Adrenal gland (tissue), 12 donors: ENCODE measurements around the gene CASP2. TPM values are rescaled to one million over a fixed set of nuclear protein-coding genes. Genes with fewer than 3 reads are reported as not detected.

Experiments used
- DNase-seq, 7 donors: peaks; one replicate each; pipeline ENCODE4 v3.0.0-alpha.2; 2019 to 2020
- H3K27ac ChIP-seq, 5 donors: fragments of 200-600 bp; sonication (generic) in 4 of 5; 1 replicate in 3 of 5; 2 replicates in 2 of 5; pipeline versions ENCODE4 v1.5.1 to v1.8.0; 2016 to 2020; ENCODE audit warnings: mild to moderate bottlenecking in 1 of 5
- H3K27me3 ChIP-seq: fragments of 200-600 bp; 2 replicates; pipeline ENCODE4 v1.8.0; 2021
- H3K36me3 ChIP-seq, 2 donors: fragments of 200-600 bp; replicated peaks in 1 of 2; 1 replicate in 1 of 2; 2 replicates in 1 of 2; pipeline versions ENCODE4 v1.5.1 to v1.8.0; 2018 to 2022
- H3K4me1 ChIP-seq, 2 donors: fragments of 200-600 bp; replicated peaks in 1 of 2; 1 replicate in 1 of 2; 2 replicates in 1 of 2; pipeline versions ENCODE4 v1.5.1 to v1.8.0; 2018 to 2021
- H3K4me3 ChIP-seq, 4 donors: fragments of 200-600 bp; sonication (generic) in 3 of 4; one replicate each; pipeline ENCODE4 v1.5.1; 2016 to 2018
- H3K9me3 ChIP-seq, 3 donors: fragments of 200-600 bp; sonication (generic) in 1 of 3; replicated peaks in 1 of 3; 1 replicate in 2 of 3; 2 replicates in 1 of 3; pipeline versions ENCODE4 v1.5.1 to v1.8.0; 2016 to 2021
- CTCF ChIP-seq, 6 experiments: fragments of 450-650 bp in 4 of 6; fragments of 200-600 bp in 2 of 6; sonication (generic) in 1 of 6; IDR thresholded peaks; 1 replicate in 5 of 6; 2 replicates in 1 of 6; pipeline versions ENCODE4 v1.5.1 to v1.8.0; 2016 to 2021; ENCODE audit warnings: antibody characterized with exemption in 6 of 6, mild to moderate bottlenecking in 2 of 6, moderate library complexity in 1 of 6
- POLR2A ChIP-seq, 2 donors: fragments of 450-650 bp; IDR thresholded peaks; one replicate each; pipeline ENCODE4 v1.6.1; 2017; ENCODE audit warnings: antibody characterized with exemption in 2 of 2, mild to moderate bottlenecking in 2 of 2, moderate library complexity in 1 of 2
- WGBS, 4 donors: extraction: QIAGEN DNeasy Blood & Tissue Kit in 2 of 4; methylation state at CpG; one replicate each; pipeline versions ENCODE4 v1.1.5 to v1.1.7; 2013 to 2017; 5-methylcytosine and 5-hydroxymethylcytosine counted together
- intact Hi-C, 2 donors: fragments of 100-400 bp; cut with DNase I; formaldehyde crosslinking; loops; one replicate each; pipeline versions ENCODE4 v1.14.1 to v1.15.0; 2022 to 2023
- polyA plus RNA-seq, 3 donors: library from polyadenylated mRNA; stranded (reverse); fragments of 200-250 nt in 2 of 3; fragments of 350-450 nt in 1 of 3; fragmentation: Illumina TruSeq in 1 of 3; extraction: RNeasy Lipid Tissue Mini Kit (QIAGEN cat#74804) in 1 of 3; gene quantifications; one replicate each; pipeline ENCODE4 v1.2.3, GENCODE V29; 2013 to 2014
- total RNA-seq, 9 donors: library from RNA; depleted of rRNA in 4 of 9; stranded (reverse); fragments of >200 nt in 4 of 9; fragments of 120-200 nt in 1 of 9; fragmentation: NEBNext Ultra II Directional in 1 of 9; extraction: Animal tissue kit (Norgen Biotek cat#: 25700) in 1 of 9; gene quantifications; one replicate each; pipeline versions ENCODE4 v1.1.0 to v1.2.4, GENCODE V29; 2013 to 2023
- donor health status: healthy with polysubstance abuse.
- donor health status: Bipolar disorder and iron deficiency.
- donor health status: DM: yes; HTN: yes; CAD: no.
- donor health status: DM: no; HTN: no; CAD: no.
- donor health status: DM: no; HTN: no; CAD: no.
- donor health status: DM: yes; HTN: yes; CAD: no.

The CASP2 gene
- total and polyA plus RNA-seq, 12 donors: 4.6 to 25.4 (median 13.1) TPM

GRCh38 chr7:143321242-143321641 lies 33.1 kb downstream of the CASP2 start:
- H3K27me3 ChIP-seq: no peaks in the 10 kb centered on the region
- H3K4me1 ChIP-seq: no peaks in the 10 kb centered on the region
- intact Hi-C loops: no loop called here
- no peak for TF ChIP-seq CTCF (IDR thresholded peaks at IDR 0.05)
- no peak for TF ChIP-seq POLR2A (IDR thresholded peaks at IDR 0.05)
- no peaks in the 10 kb centered on the region for H3K36me3 ChIP-seq
- no peak for DNase-seq
- no peak overlapping the region for H3K4me3 ChIP-seq
- no peak overlapping the region for H3K27ac ChIP-seq
- 94 to 97% (median 94%) methylated on average over 2 to 10 of the region's 10 CpGs for WGBS, 4 donors
- H3K9me3 ChIP-seq: no peaks in the 10 kb centered on the region

GRCh38 chr7:143321734-143322133 lies 33.6 kb downstream of the CASP2 start:
- Histone ChIP-seq H3K27me3 (no peaks in the 10 kb centered on the region), H3K9me3 (no peaks in the 10 kb centered on the region), H3K4me3 (no peak overlapping the region), H3K36me3 (no peaks in the 10 kb centered on the region), H3K27ac (no peak overlapping the region), H3K4me1 (no peaks in the 10 kb centered on the region)
- peak in 5 of 7 donors; percentile 15 to 33 (median 23) for DNase-seq
- intact Hi-C loops: no loop called here
- 81 to 89% (median 85%) methylated on average over 4 of the region's 4 CpGs for WGBS, 4 donors
- TF ChIP-seq CTCF (IDR thresholded peaks at IDR 0.05): no peak
- TF ChIP-seq POLR2A (IDR thresholded peaks at IDR 0.05): no peak

GRCh38 chr7:143322760-143323633 lies 34.8 kb downstream of the CASP2 start:
- H3K4me1 ChIP-seq: no peaks in the 10 kb centered on the region
- H3K27ac ChIP-seq: peak overlapping the region in 1 of 5 donors; percentile 34
- H3K4me3 ChIP-seq: no peak overlapping the region
- no peaks in the 10 kb centered on the region for H3K36me3 ChIP-seq
- no peaks in the 10 kb centered on the region for H3K9me3 ChIP-seq
- peak in 6 of 7 donors; percentile 24 to 68 (median 32) for DNase-seq
- 68 to 77% (median 70%) methylated on average over 22 to 23 of the region's 23 CpGs for WGBS, 4 donors
- no peak for TF ChIP-seq POLR2A (IDR thresholded peaks at IDR 0.05)
- no peak for TF ChIP-seq CTCF (IDR thresholded peaks at IDR 0.05)
- no peaks in the 10 kb centered on the region for H3K27me3 ChIP-seq
- intact Hi-C loops: no loop called here

GRCh38 chr7:143323653-143324052 lies 35.5 kb downstream of the CASP2 start:
- H3K9me3 ChIP-seq: no peaks in the 10 kb centered on the region
- no peaks in the 10 kb centered on the region for H3K4me1 ChIP-seq
- no peak for DNase-seq
- intact Hi-C loops: no loop called here
- no peaks in the 10 kb centered on the region for H3K27me3 ChIP-seq
- no peak for TF ChIP-seq POLR2A (IDR thresholded peaks at IDR 0.05)
- 58 to 69% (median 65%) methylated on average over 10 to 12 of the region's 12 CpGs for WGBS, 4 donors
- H3K27ac ChIP-seq: peak overlapping the region in 1 of 5 donors; percentile 34
- H3K36me3 ChIP-seq: no peaks in the 10 kb centered on the region
- H3K4me3 ChIP-seq: no peak overlapping the region
